Measurements from ENCODE around the gene SLC47A2.

SLC47A2 gene

GRCh38 chr17:19740933-19741332, 24.5 kb upstream of the SLC47A2 start:
- H3K4me3 ChIP-seq (ENCODE audit: low read length): no peak overlapping the region
- no peak for DNase-seq (ENCODE audit: low read depth)
- no peak for TF ChIP-seq CTCF (IDR thresholded peaks at IDR 0.05; ENCODE audit: insufficient read depth, low read depth, low read length, missing control alignments)

GRCh38 chr17:19739241-19740201, 23.1 kb upstream of the SLC47A2 start:
- no peak for DNase-seq (ENCODE audit: low read depth)
- no peak for TF ChIP-seq CTCF (IDR thresholded peaks at IDR 0.05; ENCODE audit: insufficient read depth, low read depth, low read length, missing control alignments)

GRCh38 chr17:19738757-19739156, 22.4 kb upstream of the SLC47A2 start:
- DNase-seq (ENCODE audit: low read depth): no peak
- TF ChIP-seq CTCF (IDR thresholded peaks at IDR 0.05; ENCODE audit: insufficient read depth, low read depth, low read length, missing control alignments): no peak
- no peak overlapping the region for H3K4me3 ChIP-seq (ENCODE audit: low read length)

More at GRCh38 chr17:19739241-19740201, 23.1 kb upstream of the SLC47A2 start:
- no peak overlapping the region for H3K4me3 ChIP-seq (ENCODE audit: low read length)

GRCh38 chr17:19738073-19738449, 21.7 kb upstream of the SLC47A2 start:
- H3K4me3 ChIP-seq (ENCODE audit: low read length): no peak overlapping the region
- no peak for TF ChIP-seq CTCF (IDR thresholded peaks at IDR 0.05; ENCODE audit: insufficient read depth, low read depth, low read length, missing control alignments)
- DNase-seq (ENCODE audit: low read depth): no peak

- no peak for DNase-seq (ENCODE audit: low read depth)
- no peak overlapping the region for H3K4me3 ChIP-seq (ENCODE audit: low read length)
- TF ChIP-seq CTCF (IDR thresholded peaks at IDR 0.05; ENCODE audit: insufficient read depth, low read depth, low read length, missing control alignments): no peak
These were observed 21.1 kb upstream of the SLC47A2 start for GRCh38 chr17:19737305-19738072.

- no peak for TF ChIP-seq CTCF (IDR thresholded peaks at IDR 0.05; ENCODE audit: insufficient read depth, low read depth, low read length, missing control alignments)
- no peak overlapping the region for H3K4me3 ChIP-seq (ENCODE audit: low read length)
- DNase-seq (ENCODE audit: low read depth): no peak
These were observed 19.7 kb upstream of the SLC47A2 start for GRCh38 chr17:19736071-19736470.

All from epithelial cell of esophagus (primary cell).